Panc1 (cell line): ENCODE measurements around the gene ANO9.

ENCODE experiments used
- TCF7L2 ChIP-seq: IDR thresholded peaks from 2 replicates; pipeline ENCODE4 v1.6.1; 2011; ENCODE audit warnings: mild to moderate bottlenecking, low read depth, low read length, inconsistent platforms
- TF ChIP-seq, protein P1 (sequence below): fragments of 450-650 bp; IDR thresholded peaks from 2 replicates; pipeline ENCODE4 v1.5.1; 2017; ENCODE audit warnings: mild to moderate bottlenecking

DNA sequence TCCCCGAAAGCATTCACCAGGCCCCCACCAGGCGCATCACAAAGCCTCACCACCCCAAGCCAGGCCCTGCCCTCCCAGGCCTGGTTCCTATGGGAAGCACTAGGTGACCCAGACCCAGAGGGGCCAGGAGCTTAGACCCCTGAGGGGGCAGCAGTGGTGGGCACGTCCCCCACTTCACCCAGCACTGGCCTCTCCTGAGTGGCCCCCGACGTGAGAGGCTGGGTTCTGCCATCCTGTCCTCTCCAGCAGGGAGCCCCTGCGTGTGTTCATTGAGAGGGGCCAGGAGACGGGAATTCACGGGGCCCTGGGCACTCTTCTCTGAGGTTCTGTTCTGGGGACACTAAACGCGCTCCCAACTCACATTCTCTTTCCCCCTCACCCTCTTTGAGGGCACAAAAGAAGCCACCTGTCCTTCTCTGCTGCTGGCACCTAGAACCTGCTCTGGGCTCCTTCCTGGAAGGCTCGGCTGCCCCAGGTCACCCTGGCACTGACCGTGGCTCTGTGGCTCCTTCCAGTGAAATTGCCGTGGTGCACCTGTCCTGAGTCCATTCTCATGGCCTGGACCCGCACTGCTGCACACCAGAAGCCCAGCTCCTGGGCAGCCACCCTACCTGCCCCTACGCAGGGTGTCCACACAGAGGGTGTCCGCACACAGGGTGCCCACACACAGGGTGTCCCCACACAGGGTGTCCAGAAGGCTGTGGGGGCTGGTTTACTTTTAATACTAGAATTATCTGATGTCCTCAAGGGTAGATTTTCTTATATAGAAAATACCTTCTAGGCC lies 20.5 kb upstream of the ANO9 start:
- TF ChIP-seq, protein P1, sequence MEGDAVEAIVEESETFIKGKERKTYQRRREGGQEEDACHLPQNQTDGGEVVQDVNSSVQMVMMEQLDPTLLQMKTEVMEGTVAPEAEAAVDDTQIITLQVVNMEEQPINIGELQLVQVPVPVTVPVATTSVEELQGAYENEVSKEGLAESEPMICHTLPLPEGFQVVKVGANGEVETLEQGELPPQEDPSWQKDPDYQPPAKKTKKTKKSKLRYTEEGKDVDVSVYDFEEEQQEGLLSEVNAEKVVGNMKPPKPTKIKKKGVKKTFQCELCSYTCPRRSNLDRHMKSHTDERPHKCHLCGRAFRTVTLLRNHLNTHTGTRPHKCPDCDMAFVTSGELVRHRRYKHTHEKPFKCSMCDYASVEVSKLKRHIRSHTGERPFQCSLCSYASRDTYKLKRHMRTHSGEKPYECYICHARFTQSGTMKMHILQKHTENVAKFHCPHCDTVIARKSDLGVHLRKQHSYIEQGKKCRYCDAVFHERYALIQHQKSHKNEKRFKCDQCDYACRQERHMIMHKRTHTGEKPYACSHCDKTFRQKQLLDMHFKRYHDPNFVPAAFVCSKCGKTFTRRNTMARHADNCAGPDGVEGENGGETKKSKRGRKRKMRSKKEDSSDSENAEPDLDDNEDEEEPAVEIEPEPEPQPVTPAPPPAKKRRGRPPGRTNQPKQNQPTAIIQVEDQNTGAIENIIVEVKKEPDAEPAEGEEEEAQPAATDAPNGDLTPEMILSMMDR, result no peak
- no peak for TF ChIP-seq TCF7L2
